ENCODE results near the gene ZNF213. TPM values are rescaled to one million over a fixed set of nuclear protein-coding genes. Genes with fewer than 3 reads are reported as not detected.
A peak's percentile ranks its signal among the peaks of the same experiment; 100 is the strongest.
"Not testable (repeated sequence)": the region's sequence is repeated elsewhere in the genome, so short reads cannot be mapped to it uniquely, and the experiment has no call there.

ZNF213 gene
- total RNA-seq, 2 experiments from 2014 or later, result 10.8 to 12.1 TPM

DNA sequence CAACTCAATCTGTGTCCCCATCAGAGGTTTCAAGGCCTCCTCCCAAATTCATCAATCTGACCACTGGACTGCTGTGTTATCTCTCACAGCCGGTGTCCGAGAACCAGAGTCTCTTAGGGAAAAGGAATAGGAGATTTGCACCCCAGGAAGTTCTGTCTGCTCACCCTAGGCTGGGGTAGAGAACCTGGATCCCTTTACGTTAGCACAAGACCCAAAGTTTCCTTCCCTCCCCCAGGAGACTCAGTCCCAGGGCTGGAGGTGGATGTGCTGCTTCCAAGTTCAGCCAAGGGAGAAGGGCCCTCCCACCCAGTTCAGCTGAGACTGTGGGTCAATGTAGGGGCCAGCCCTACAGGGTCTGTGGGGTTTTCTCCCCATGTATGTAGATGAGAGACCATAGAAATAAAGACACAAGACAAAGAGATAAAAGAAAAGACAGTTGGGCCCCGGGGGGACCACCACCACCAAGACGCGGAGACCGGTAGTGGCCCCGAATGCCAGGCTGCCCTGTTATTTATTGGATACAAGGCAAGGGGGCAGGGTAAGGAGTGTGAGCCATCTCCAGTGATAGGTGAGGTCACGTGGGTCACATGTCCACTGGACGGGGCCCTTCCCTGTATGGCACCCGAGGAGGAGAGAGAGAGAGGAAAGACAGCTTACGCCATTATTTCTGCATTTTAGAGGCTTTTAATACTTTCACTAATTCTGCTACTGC is 30.4 kb downstream of the ZNF213 start:
- Mint-ChIP-seq H3K36me3 (ENCODE audit: low read depth) (no peaks in the 10 kb centered on the region), H3K9me3 (ENCODE audit: insufficient read depth) (no peaks in the 10 kb centered on the region), H3K4me3 (peak overlapping the region; percentile 18), H3K27ac (peak overlapping the region; percentile 34), H3K4me1 (ENCODE audit: low read depth) (peaks cover 34% of the 10 kb centered on the region), H3K27me3 (ENCODE audit: low read depth) (peaks cover 15% of the 10 kb centered on the region)
- ChIA-PET CTCF (interaction anchor here (0.6 to 2.3 kb wide), 6 partner anchors 33 to 161 kb away, joined by 3 to 10 read pairs (median 3); no protein-coding TSS in a partner anchor), POLR2A (interaction anchor here (0.8 kb wide), 1 partner anchor 106 kb away, joined by 3 read pairs; no protein-coding TSS in a partner anchor)
- DNase-seq (no peak), ATAC-seq (no peak)

DNA sequence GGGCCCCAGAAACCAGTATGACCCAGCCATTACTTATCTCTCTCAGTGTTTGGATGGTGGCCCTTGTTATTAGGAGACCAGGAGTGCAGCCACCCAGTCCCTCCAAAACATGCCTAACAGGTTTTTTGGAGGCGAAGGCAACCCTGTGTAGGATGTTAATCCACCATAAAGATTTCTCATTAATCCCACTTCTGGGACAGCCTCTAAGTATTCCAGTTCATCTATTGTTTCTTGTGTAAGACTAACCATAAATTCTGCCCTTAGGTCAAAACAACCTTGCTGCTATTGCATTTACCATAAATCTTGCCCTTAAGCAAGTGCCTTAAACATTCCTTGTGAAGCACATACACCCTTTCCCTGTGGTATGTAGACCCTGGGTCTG is 31.7 kb downstream of the ZNF213 start:
- Mint-ChIP-seq H3K4me3 (no peak overlapping the region), H3K9me3 (ENCODE audit: insufficient read depth) (no peaks in the 10 kb centered on the region), H3K27me3 (ENCODE audit: low read depth) (peaks cover 25% of the 10 kb centered on the region), H3K4me1 (ENCODE audit: low read depth) (peaks cover 39% of the 10 kb centered on the region), H3K27ac (no peak overlapping the region), H3K36me3 (ENCODE audit: low read depth) (no peaks in the 10 kb centered on the region)
- DNase-seq (no peak), ATAC-seq (no peak)
- CTCF ChIA-PET, result interaction anchor here (0.7 to 2.3 kb wide), 6 partner anchors 16 to 163 kb away, joined by 3 to 8 read pairs (median 4); no protein-coding TSS in a partner anchor
- POLR2A ChIA-PET, result interaction anchor here (1.0 kb wide), 1 partner anchor 108 kb away, joined by 3 read pairs; no protein-coding TSS in a partner anchor

DNA sequence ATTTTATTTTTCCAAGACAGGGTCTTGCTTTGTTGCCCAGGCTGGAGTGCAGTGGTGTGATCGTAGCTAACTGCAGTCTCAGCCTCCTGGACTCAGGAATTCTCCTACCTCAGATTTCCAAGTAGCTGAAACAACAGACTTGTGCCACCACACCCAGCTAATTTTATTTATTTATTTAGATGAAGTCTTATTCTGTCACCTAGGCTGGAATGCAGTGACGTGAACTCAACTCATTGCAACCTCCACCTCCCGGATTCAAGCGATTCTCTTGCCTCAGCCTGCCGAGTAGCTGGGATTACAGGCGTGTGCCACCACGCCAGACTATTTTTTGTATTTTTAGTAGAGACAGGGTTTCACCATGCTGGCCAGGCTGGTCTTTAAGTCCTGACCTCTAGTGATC is 33.9 kb downstream of the ZNF213 start:
- not testable (repeated sequence) for ATAC-seq; H3K27ac Mint-ChIP-seq; H3K9me3 Mint-ChIP-seq (ENCODE audit: insufficient read depth); H3K36me3 Mint-ChIP-seq (ENCODE audit: low read depth); DNase-seq; H3K4me3 Mint-ChIP-seq
- Mint-ChIP-seq H3K27me3 (ENCODE audit: low read depth) (peaks cover 30% of the 10 kb centered on the region), H3K4me1 (ENCODE audit: low read depth) (peaks cover 42% of the 10 kb centered on the region)
- ChIA-PET POLR2A (interaction anchor here (0.7 to 1.5 kb wide), 2 partner anchors 10 to 18 kb away, joined by 3 to 10 read pairs; no protein-coding TSS in a partner anchor), CTCF (interaction anchor here (0.6 to 4.2 kb wide), 11 partner anchors 11 to 295 kb away, joined by 3 to 18 read pairs (median 5); no protein-coding TSS in a partner anchor)

DNA sequence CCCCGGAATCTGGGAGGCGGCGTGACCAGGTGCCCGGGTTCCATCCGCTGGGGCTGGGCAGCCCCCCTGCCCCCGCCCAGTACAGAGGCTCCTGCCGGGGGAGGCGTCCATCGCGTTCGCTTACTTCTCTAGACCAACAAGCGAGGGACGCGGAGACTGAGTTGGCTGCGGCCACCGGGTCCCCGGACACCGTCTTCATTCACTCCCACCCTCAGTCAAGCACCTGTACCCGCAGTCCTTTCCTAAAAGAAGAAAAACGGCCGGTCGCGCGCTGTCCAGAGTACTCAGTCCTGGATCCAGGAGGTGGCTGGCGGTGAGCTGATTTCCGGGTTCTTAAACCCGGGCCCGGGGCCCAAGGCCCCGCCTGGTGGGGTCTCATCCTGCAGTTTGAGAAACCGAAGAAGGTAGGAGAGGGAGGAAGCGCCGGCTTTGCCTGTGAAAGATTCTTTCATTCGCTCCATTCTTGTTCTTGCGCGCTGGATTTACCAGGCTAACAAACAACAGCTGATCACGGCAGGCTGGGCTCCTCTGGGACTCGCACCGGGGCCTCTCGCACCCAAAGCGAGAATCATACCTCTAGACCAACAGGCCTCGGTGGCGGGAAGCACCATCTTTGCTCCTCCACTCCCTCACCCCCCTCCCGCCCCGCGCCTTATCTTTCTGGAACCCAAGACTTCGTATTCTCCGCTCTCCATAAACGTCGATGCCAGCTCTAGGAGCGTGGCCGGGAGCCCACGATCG is 35.8 kb downstream of the ZNF213 start:
- peak overlapping the region; percentile 60 for H3K4me3 Mint-ChIP-seq
- H3K4me1 Mint-ChIP-seq (ENCODE audit: low read depth), result peaks cover 43% of the 10 kb centered on the region
- ChIA-PET CTCF (interaction anchor here (0.7 to 4.2 kb wide), 8 partner anchors 8 to 112 kb away, joined by 3 to 18 read pairs (median 10); no protein-coding TSS in a partner anchor), POLR2A (interaction anchor here (0.5 to 2.6 kb wide), 4 partner anchors 13 to 115 kb away, joined by 3 to 11 read pairs (median 3); no protein-coding TSS in a partner anchor)
- DNase-seq (no peak), ATAC-seq (peak; percentile 14)
- no peaks in the 10 kb centered on the region for H3K36me3 Mint-ChIP-seq (ENCODE audit: low read depth)
- no peaks in the 10 kb centered on the region for H3K9me3 Mint-ChIP-seq (ENCODE audit: insufficient read depth)
- peaks cover 41% of the 10 kb centered on the region for H3K27me3 Mint-ChIP-seq (ENCODE audit: low read depth)
- H3K27ac Mint-ChIP-seq, result no peak overlapping the region

DNA sequence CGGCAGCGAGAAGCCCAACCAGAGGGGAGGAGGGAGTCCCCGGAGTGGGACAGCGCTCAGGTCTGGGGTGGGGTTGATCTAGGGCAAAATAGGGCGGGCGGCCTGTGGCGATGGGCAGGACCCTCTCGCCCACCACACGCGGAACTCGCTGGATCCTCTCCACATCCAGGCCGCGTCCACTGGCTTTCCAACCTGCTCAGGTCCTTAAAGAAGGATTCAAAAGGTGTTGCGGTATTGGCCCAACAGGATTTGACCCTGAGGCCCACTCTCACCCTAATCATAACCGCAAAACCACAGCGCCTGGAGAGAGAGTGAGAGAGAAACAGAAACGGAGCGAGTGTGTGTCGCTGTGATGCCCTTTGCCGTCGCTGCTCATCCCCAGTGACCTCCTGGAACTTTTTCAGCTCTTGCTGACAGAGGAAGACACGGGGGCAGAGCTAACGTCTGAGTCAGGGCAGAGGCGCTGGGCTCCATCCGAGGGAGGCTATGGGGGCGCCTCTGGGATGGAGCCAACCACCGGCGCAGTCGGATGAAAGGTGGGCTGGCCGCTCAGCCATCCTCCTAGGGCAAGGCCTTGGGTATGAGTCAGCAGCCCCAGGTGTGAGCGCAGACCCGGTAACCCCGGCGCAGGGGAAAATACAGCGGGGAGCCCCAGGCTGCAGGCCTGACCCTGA is 36.5 kb downstream of the ZNF213 start:
- Mint-ChIP-seq H3K27ac (peak overlapping the region; percentile 32), H3K4me3 (peak overlapping the region; percentile 60), H3K36me3 (ENCODE audit: low read depth) (no peaks in the 10 kb centered on the region), H3K9me3 (ENCODE audit: insufficient read depth) (no peaks in the 10 kb centered on the region), H3K27me3 (ENCODE audit: low read depth) (peaks cover 46% of the 10 kb centered on the region), H3K4me1 (ENCODE audit: low read depth) (peaks cover 42% of the 10 kb centered on the region)
- DNase-seq (peak; percentile 63), ATAC-seq (peak; percentile 63)
- CTCF ChIA-PET, result interaction anchor here (0.7 to 4.2 kb wide), 14 partner anchors 9 to 143 kb away, joined by 3 to 18 read pairs (median 7); partner anchors contain the start of gene OR1F1
- POLR2A ChIA-PET, result interaction anchor here (0.5 to 2.6 kb wide), 7 partner anchors 13 to 385 kb away, joined by 3 to 11 read pairs (median 3); partner anchors contain the start of gene OR1F1

DNA sequence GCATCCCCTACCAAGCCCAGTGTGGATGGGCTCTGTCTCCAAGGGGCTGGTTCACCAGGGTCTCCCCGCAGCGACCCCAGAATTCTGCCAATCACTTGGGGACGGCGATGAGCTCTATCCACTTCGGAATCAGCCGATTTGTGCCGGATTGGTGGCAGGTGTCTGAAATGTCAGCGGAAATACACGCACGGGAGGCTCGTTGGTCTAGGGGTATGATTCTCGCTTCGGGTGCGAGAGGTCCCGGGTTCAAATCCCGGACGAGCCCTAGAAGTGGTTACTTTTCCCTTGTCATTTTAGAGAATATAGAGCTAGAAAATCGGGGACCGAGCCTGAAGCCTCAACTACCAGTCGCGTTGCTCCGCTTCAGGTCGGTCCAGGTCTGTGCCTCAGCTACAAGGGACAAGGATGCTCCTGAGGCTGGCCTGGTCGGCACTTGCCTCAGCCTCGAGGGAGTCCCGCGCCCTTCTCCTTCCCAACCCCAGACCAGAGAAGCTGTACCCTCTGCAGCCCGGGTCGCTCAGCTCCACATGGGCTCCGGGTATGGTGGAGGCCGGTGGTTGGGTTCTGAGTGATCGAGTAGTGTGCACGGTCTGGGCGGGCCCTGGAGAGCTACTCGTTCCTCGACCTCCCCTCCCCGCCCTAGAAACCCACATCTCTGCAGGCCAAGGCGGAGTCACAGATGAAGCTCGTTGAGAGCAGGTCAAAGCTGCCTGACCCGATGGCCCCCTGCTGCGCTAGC is 37.2 kb downstream of the ZNF213 start:
- ChIA-PET CTCF (interaction anchor here (0.6 to 3.1 kb wide), 12 partner anchors 9 to 144 kb away, joined by 3 to 18 read pairs (median 7); partner anchors contain the start of gene OR1F1), POLR2A (interaction anchor here (0.6 to 2.6 kb wide), 8 partner anchors 12 to 1613 kb away, joined by 3 to 11 read pairs (median 3); partner anchors contain the start of genes OR1F1, ZNF174 and ZSCAN32)
- Mint-ChIP-seq H3K9me3 (ENCODE audit: insufficient read depth) (no peaks in the 10 kb centered on the region), H3K27ac (peak overlapping the region; percentile 57), H3K4me1 (ENCODE audit: low read depth) (peaks cover 42% of the 10 kb centered on the region), H3K4me3 (peak overlapping the region; percentile 60), H3K36me3 (ENCODE audit: low read depth) (no peaks in the 10 kb centered on the region), H3K27me3 (ENCODE audit: low read depth) (peaks cover 51% of the 10 kb centered on the region)
- DNase-seq (peak; percentile 61), ATAC-seq (peak; percentile 23)

DNA sequence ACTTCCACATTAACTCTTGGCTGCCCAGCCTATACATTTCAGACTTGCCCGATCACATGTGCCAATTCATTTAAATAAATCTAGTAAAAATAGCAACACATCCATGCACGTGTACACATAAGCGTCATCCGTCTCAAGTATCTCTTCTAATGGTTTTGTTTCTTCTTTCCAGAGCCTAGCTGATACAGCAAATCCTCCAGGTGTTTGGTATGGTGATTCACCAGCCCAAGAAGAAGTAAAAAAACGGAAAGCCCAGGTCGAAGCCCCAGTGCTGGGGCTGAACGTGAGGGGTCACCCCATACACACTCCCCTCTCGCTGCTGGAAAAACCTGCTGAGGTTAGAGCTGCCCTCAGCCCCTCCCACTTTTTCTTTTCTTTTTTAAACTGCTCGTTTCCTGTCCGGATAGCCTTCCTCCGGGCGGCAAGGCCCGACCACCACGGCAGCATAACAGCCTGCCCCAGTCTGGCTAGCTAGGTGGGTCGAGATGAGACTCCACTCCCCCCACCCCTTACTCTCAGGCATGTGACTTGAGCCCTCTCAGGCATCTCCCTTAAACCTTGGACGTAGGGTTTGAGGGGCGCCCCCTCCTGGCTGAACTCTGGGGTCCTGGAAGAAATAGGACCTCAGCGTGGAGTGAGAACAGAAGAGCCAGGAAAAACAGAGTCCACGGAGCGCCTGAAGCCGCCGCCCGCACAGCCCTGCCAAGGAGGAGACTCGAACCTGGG is 39.2 kb downstream of the ZNF213 start:
- Mint-ChIP-seq H3K27ac (peak overlapping the region; percentile 30), H3K4me1 (ENCODE audit: low read depth) (peaks cover 42% of the 10 kb centered on the region), H3K4me3 (peak overlapping the region; percentile 63), H3K9me3 (ENCODE audit: insufficient read depth) (no peaks in the 10 kb centered on the region), H3K36me3 (ENCODE audit: low read depth) (no peaks in the 10 kb centered on the region), H3K27me3 (ENCODE audit: low read depth) (peaks cover 56% of the 10 kb centered on the region)
- ATAC-seq (peak; percentile 10), DNase-seq (no peak)
- CTCF ChIA-PET, result interaction anchor here (0.7 to 3.1 kb wide), 7 partner anchors 9 to 146 kb away, joined by 3 to 10 read pairs (median 4); no protein-coding TSS in a partner anchor
- POLR2A ChIA-PET, result interaction anchor here (0.6 to 0.7 kb wide), 2 partner anchors 23 to 60 kb away, joined by 3 to 4 read pairs; no protein-coding TSS in a partner anchor

DNA sequence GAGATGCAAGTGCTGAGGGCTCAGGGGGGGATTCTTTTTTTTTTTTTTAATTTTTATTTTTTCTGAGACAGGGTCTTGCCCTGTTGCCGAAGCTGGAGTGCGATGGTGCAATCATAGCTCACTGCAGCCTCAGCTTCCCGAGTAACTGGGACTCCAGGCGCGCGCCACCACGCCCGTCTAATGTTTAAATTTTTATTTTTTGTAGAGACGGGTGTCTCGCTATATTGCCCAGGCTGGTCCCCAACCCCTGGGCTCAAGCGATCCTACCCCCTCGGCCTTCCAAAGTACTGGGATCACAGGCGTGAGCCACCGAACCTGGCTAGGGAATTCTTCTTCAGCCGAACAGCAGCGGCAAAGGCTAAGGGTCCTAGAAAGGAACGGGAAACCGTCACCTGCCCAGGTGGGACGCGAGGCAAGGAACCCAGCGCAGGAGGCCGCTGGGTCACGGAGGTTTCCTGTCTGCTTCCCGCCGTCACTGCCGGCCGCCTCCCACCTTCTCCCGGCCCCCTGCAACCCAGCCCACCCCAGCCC is 39.9 kb downstream of the ZNF213 start:
- Mint-ChIP-seq H3K4me3 (peak overlapping the region; percentile 63), H3K9me3 (ENCODE audit: insufficient read depth) (no peaks in the 10 kb centered on the region), H3K27me3 (ENCODE audit: low read depth) (peaks cover 56% of the 10 kb centered on the region), H3K4me1 (ENCODE audit: low read depth) (peaks cover 42% of the 10 kb centered on the region), H3K36me3 (ENCODE audit: low read depth) (no peaks in the 10 kb centered on the region), H3K27ac (peak overlapping the region; percentile 30)
- ATAC-seq (no peak), DNase-seq (no peak)
- POLR2A ChIA-PET, result interaction anchor here (0.7 kb wide), 1 partner anchor 24 kb away, joined by 4 read pairs; no protein-coding TSS in a partner anchor
- CTCF ChIA-PET, result interaction anchor here (0.8 to 2.6 kb wide), 5 partner anchors 9 to 42 kb away, joined by 3 to 7 read pairs (median 4); no protein-coding TSS in a partner anchor

DNA sequence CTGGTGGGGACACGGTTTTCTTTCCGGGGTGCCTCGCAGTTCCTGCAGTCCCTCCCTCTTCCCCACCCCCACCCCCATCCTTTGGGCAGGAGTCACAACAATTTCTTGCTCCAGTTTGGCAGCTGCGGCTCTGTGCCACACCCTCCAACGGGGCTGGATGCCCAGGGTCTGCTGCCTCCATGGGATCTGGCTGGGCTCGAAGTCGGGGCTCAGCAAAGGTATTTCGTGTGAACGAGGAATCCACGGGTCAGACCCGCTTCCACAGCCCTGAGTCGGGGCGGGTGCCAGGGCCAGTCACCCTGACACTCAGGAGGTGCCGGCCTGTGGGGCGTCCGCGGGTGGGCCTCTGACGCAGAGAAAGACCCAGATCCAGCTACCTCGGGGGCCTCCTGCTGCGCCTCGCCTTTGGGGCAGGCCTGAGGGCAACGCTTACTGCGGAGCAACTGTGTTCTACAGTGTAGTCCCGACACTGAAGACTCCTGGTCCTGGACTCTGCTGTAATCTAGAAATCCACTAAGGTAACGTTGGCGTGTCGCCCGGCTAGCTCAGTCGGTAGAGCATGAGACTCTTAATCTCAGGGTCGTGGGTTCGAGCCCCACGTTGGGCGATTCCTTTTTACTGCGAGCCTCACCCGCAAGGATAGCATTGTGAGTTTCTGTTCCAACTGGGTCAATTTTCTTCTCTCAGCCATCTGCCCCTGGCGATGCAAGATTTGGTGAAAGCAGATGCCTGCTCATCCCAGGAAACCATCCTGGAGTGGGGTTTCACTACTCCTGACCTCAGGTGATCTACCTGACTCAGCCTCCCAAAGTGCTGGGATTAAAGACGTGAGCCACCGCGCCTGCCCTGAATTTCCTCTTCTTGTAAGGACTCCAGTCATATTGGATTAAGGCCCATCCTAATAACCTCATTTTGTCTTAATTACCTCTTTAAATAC is 40.6 kb downstream of the ZNF213 start:
- peaks cover 60% of the 10 kb centered on the region for H3K27me3 Mint-ChIP-seq (ENCODE audit: low read depth)
- DNase-seq, result no peak
- H3K9me3 Mint-ChIP-seq (ENCODE audit: insufficient read depth), result no peaks in the 10 kb centered on the region
- POLR2A ChIA-PET, result no interaction called here
- peak overlapping the region; percentile 18 for H3K4me3 Mint-ChIP-seq
- ATAC-seq, result peak; percentile 25
- peaks cover 42% of the 10 kb centered on the region for H3K4me1 Mint-ChIP-seq (ENCODE audit: low read depth)
- H3K36me3 Mint-ChIP-seq (ENCODE audit: low read depth), result no peaks in the 10 kb centered on the region
- CTCF ChIA-PET, result interaction anchor here (0.6 to 2.6 kb wide), 3 partner anchors 14 to 74 kb away, joined by 3 to 7 read pairs (median 4); no protein-coding TSS in a partner anchor
- H3K27ac Mint-ChIP-seq, result no peak overlapping the region

All from activated CD8-positive, alpha-beta T cell treated with anti-CD3 and anti-CD28 coated beads, Interleukin-2, amount 10 ng/mL, durations not matched to agents 7 days and 5 days (primary cell).